ENCODE data around the gene ENPP6. TPM values are rescaled to one million over a fixed set of nuclear protein-coding genes. Genes with fewer than 3 reads are reported as not detected.

ENPP6 gene
- total RNA-seq, 4 donors from 2014 or later = 0.57 TPM; not detected in 3

- H3K4me1 ChIP-seq = no peaks in the 10 kb centered on the region
- TF ChIP-seq CTCF (IDR thresholded peaks at IDR 0.05) (no peak), POLR2A (IDR thresholded peaks at IDR 0.05) (no peak)
- no peak overlapping the region for H3K27ac ChIP-seq
- peaks cover 0 to 9% (median 0%) of the 10 kb centered on the region in 4 donors for H3K27me3 ChIP-seq
- 36% methylated on average over 2 of the region's 2 CpGs for WGBS, 2 donors
- H3K9me3 ChIP-seq = no peaks in the 10 kb centered on the region
- H3K4me3 ChIP-seq = no peak overlapping the region
- no peak for DNase-seq
- H3K36me3 ChIP-seq = no peaks in the 10 kb centered on the region
- intact Hi-C loops (cut with DNase I) = no loop called here
Observed at GRCh38 chr4:184237612-184238011, 19.9 kb upstream of the ENPP6 start.

GRCh38 chr4:184235526-184235925 is 17.9 kb upstream of the ENPP6 start:
- intact Hi-C loops (cut with DNase I) = no loop called here
- no peak for TF ChIP-seq CTCF (IDR thresholded peaks at IDR 0.05)
- TF ChIP-seq POLR2A (IDR thresholded peaks at IDR 0.05) = no peak
- Histone ChIP-seq H3K4me3 (no peak overlapping the region), H3K4me1 (no peaks in the 10 kb centered on the region), H3K36me3 (no peaks in the 10 kb centered on the region), H3K27me3 (peaks cover 0 to 14% (median 0%) of the 10 kb centered on the region in 4 donors), H3K9me3 (no peaks in the 10 kb centered on the region), H3K27ac (no peak overlapping the region)
- 60 to 70% methylated on average over 1 to 2 of the region's 3 CpGs for WGBS, 2 donors
- no peak for DNase-seq

GRCh38 chr4:184234155-184234554 is 16.5 kb upstream of the ENPP6 start:
- TF ChIP-seq CTCF (IDR thresholded peaks at IDR 0.05) (no peak), POLR2A (IDR thresholded peaks at IDR 0.05) (no peak)
- H3K36me3 ChIP-seq = no peaks in the 10 kb centered on the region
- H3K27me3 ChIP-seq = peaks cover 0 to 23% (median 0%) of the 10 kb centered on the region in 4 donors
- no peak overlapping the region for H3K4me3 ChIP-seq
- no peak for DNase-seq
- WGBS, 2 donors = 66 to 70% methylated on average over 4 of the region's 4 CpGs
- H3K9me3 ChIP-seq = no peaks in the 10 kb centered on the region
- no peak overlapping the region for H3K27ac ChIP-seq
- no peaks in the 10 kb centered on the region for H3K4me1 ChIP-seq
- intact Hi-C loops (cut with DNase I) = no loop called here

GRCh38 chr4:184232975-184233374 is 15.3 kb upstream of the ENPP6 start:
- intact Hi-C loops (cut with DNase I) = no loop called here
- no peaks in the 10 kb centered on the region for H3K4me1 ChIP-seq
- no peaks in the 10 kb centered on the region for H3K9me3 ChIP-seq
- WGBS, 2 donors = 56 to 58% methylated on average over 3 to 4 of the region's 4 CpGs
- no peak for TF ChIP-seq CTCF (IDR thresholded peaks at IDR 0.05)
- no peak for TF ChIP-seq POLR2A (IDR thresholded peaks at IDR 0.05)
- no peak overlapping the region for H3K4me3 ChIP-seq
- H3K27ac ChIP-seq = no peak overlapping the region
- no peak for DNase-seq
- peaks cover 0 to 34% (median 0%) of the 10 kb centered on the region in 4 donors for H3K27me3 ChIP-seq
- H3K36me3 ChIP-seq = no peaks in the 10 kb centered on the region

GRCh38 chr4:184232202-184232601 is 14.5 kb upstream of the ENPP6 start:
- Histone ChIP-seq H3K4me3 (no peak overlapping the region), H3K27me3 (peaks cover 0 to 36% (median 0%) of the 10 kb centered on the region in 4 donors), H3K4me1 (no peaks in the 10 kb centered on the region), H3K9me3 (no peaks in the 10 kb centered on the region), H3K36me3 (no peaks in the 10 kb centered on the region), H3K27ac (no peak overlapping the region)
- TF ChIP-seq POLR2A (IDR thresholded peaks at IDR 0.05) (no peak), CTCF (IDR thresholded peaks at IDR 0.05) (no peak)
- DNase-seq = no peak
- intact Hi-C loops (cut with DNase I) = no loop called here
- 86 to 100% methylated on average over 1 of the region's 1 CpG for WGBS, 2 donors
